Neutrophil (primary cell): ENCODE data around the gene ETNPPL.

Experiments used
- H3K27ac ChIP-seq: fragments of 200-600 bp; sonication (generic); 2 replicates; pipeline ENCODE4 v1.5.1; 2016; ENCODE audit warnings: mild to moderate bottlenecking, moderate library complexity
- H3K27me3 ChIP-seq: fragments of 200-600 bp; sonication (generic); 2 replicates; pipeline ENCODE4 v1.6.0; 2016; ENCODE audit warnings: mild to moderate bottlenecking
- H3K36me3 ChIP-seq: fragments of 200-600 bp; sonication (generic); 2 replicates; pipeline ENCODE4 v1.5.1; 2017
- H3K4me1 ChIP-seq, 2 experiments: fragments of 200-600 bp in 1 of 2; sonication (generic) in 1 of 2; 1 replicate in 1 of 2; 2 replicates in 1 of 2; pipeline versions ENCODE4 v1.5.1 to v1.6.1; 2013 to 2016; ENCODE audit warnings: low read depth in 1 of 2, low read length in 1 of 2, mild to moderate bottlenecking in 1 of 2, moderate library complexity in 1 of 2; ENCODE audit not compliant: control insufficient read depth in 1 of 2, insufficient read depth in 1 of 2
- H3K4me3 ChIP-seq, 2 experiments: fragments of 200-600 bp in 1 of 2; sonication (generic) in 1 of 2; 1 replicate in 1 of 2; 2 replicates in 1 of 2; pipeline ENCODE4 v1.5.1; 2013 to 2016; ENCODE audit warnings: low read depth in 1 of 2, low read length in 1 of 2, mild to moderate bottlenecking in 1 of 2, moderate library complexity in 1 of 2
- H3K9me3 ChIP-seq: fragments of 200-600 bp; sonication (generic); 2 replicates; pipeline ENCODE4 v1.5.1; 2016
- CTCF ChIP-seq: fragments of 200-600 bp; sonication (generic); IDR thresholded peaks from 2 replicates; pipeline ENCODE4 v1.5.1; 2016; ENCODE audit warnings: antibody characterized with exemption

The ETNPPL gene

GRCh38 chr4:108709722-108710121 is 53.1 kb downstream of the ETNPPL start:
- no peaks in the 10 kb centered on the region for H3K9me3 ChIP-seq
- H3K4me1 ChIP-seq, result no peaks in the 10 kb centered on the region
- no peak for TF ChIP-seq CTCF
- no peaks in the 10 kb centered on the region for H3K27me3 ChIP-seq
- no peak overlapping the region for H3K4me3 ChIP-seq
- H3K36me3 ChIP-seq, result no peaks in the 10 kb centered on the region
- no peak overlapping the region for H3K27ac ChIP-seq

- Histone ChIP-seq H3K27ac (no peak overlapping the region), H3K27me3 (peaks cover 3% of the 10 kb centered on the region), H3K4me1 (no peaks in the 10 kb centered on the region), H3K9me3 (no peaks in the 10 kb centered on the region), H3K4me3 (no peak overlapping the region), H3K36me3 (no peaks in the 10 kb centered on the region)
- no peak for TF ChIP-seq CTCF
Observed at GRCh38 chr4:108709234-108709633, 53.6 kb downstream of the ETNPPL start.

GRCh38 chr4:108706289-108706688 is 56.6 kb downstream of the ETNPPL start:
- no peak for TF ChIP-seq CTCF
- H3K27me3 ChIP-seq, result peaks cover 29% of the 10 kb centered on the region

GRCh38 chr4:108703966-108704365 is 58.9 kb downstream of the ETNPPL start:
- H3K9me3 ChIP-seq, result no peaks in the 10 kb centered on the region
- TF ChIP-seq CTCF, result no peak
- H3K4me1 ChIP-seq, result no peaks in the 10 kb centered on the region
- no peak overlapping the region for H3K27ac ChIP-seq
- H3K27me3 ChIP-seq, result peaks cover 50% of the 10 kb centered on the region
- no peaks in the 10 kb centered on the region for H3K36me3 ChIP-seq
- no peak overlapping the region for H3K4me3 ChIP-seq

More at GRCh38 chr4:108706289-108706688, 56.6 kb downstream of the ETNPPL start:
- Histone ChIP-seq H3K36me3 (no peaks in the 10 kb centered on the region), H3K4me3 (no peak overlapping the region), H3K4me1 (no peaks in the 10 kb centered on the region), H3K9me3 (no peaks in the 10 kb centered on the region), H3K27ac (no peak overlapping the region)

- peaks cover 56% of the 10 kb centered on the region for H3K27me3 ChIP-seq
- no peak overlapping the region for H3K27ac ChIP-seq
- no peak overlapping the region for H3K4me3 ChIP-seq
- no peaks in the 10 kb centered on the region for H3K36me3 ChIP-seq
- no peaks in the 10 kb centered on the region for H3K9me3 ChIP-seq
- H3K4me1 ChIP-seq, result no peaks in the 10 kb centered on the region
- TF ChIP-seq CTCF, result no peak
Observed at GRCh38 chr4:108703370-108703769, 59.5 kb downstream of the ETNPPL start.

- Histone ChIP-seq H3K4me1 (no peaks in the 10 kb centered on the region), H3K27ac (no peak overlapping the region), H3K27me3 (peaks cover 60% of the 10 kb centered on the region), H3K9me3 (no peaks in the 10 kb centered on the region), H3K4me3 (no peak overlapping the region), H3K36me3 (no peaks in the 10 kb centered on the region)
- no peak for TF ChIP-seq CTCF
Observed at GRCh38 chr4:108702960-108703359, 59.9 kb downstream of the ETNPPL start.
